Heart right ventricle (tissue), 16 donors: ENCODE measurements around the gene DAB1. TPM values are rescaled to one million over a fixed set of nuclear protein-coding genes. Genes with fewer than 3 reads are reported as not detected.

Experiments used
- ATAC-seq, 8 donors: fragments of 200-7000 bp; cut with Tn5 transposase; one replicate each; pipeline ENCODE4 v1.9.1; 2020; ENCODE audit warnings: mild to moderate bottlenecking in 8 of 8, moderate library complexity in 8 of 8, moderate number of reproducible peaks in 1 of 8
- DNase-seq, 2 donors: peaks; one replicate each; pipeline ENCODE4 v3.0.0-alpha.2; 2020
- H3K27ac ChIP-seq, 10 donors: fragments of 200-600 bp; sonication (generic) in 2 of 10; one replicate each; pipeline versions ENCODE4 v1.5.0 to v1.8.0; 2020 to 2022; ENCODE audit warnings: mild to moderate bottlenecking in 3 of 10
- H3K27me3 ChIP-seq, 7 donors: fragments of 200-600 bp; one replicate each; pipeline ENCODE4 v1.8.0; 2021 to 2022; ENCODE audit warnings: mild to moderate bottlenecking in 2 of 7
- H3K36me3 ChIP-seq, 9 donors: fragments of 200-600 bp; sonication (generic) in 1 of 9; one replicate each; pipeline versions ENCODE4 v1.5.0 to v1.8.0; 2020 to 2022; ENCODE audit warnings: mild to moderate bottlenecking in 2 of 9
- H3K4me1 ChIP-seq, 9 donors: fragments of 200-600 bp; sonication (generic) in 1 of 9; one replicate each; pipeline versions ENCODE4 v1.5.0 to v1.8.0; 2020 to 2022; ENCODE audit warnings: mild to moderate bottlenecking in 4 of 9
- H3K4me3 ChIP-seq, 10 donors: fragments of 200-600 bp; sonication (generic) in 2 of 10; one replicate each; pipeline versions ENCODE4 v1.5.0 to v1.8.0; 2020 to 2022; ENCODE audit warnings: mild to moderate bottlenecking in 7 of 10, moderate library complexity in 2 of 10
- H3K9me3 ChIP-seq, 11 donors: fragments of 200-600 bp in 10 of 11; sonication (generic) in 2 of 11; one replicate each; pipeline versions ENCODE4 v1.5.0 to v1.8.0; 2013 to 2022; ENCODE audit warnings: mild to moderate bottlenecking in 2 of 11, control low read depth in 1 of 11, moderate library complexity in 1 of 11
- CTCF ChIP-seq, 9 donors: fragments of 200-600 bp; sonication (generic) in 2 of 9; IDR thresholded peaks; one replicate each; pipeline versions ENCODE4 v1.5.0 to v1.8.0; 2021 to 2022; ENCODE audit warnings: antibody characterized with exemption in 9 of 9, mild to moderate bottlenecking in 5 of 9, moderate library complexity in 1 of 9
- WGBS, 2 donors: extraction: QIAGEN DNeasy Blood & Tissue Kit; methylation state at CpG; one replicate each; pipeline ENCODE4 v1.1.7; 2013; ENCODE audit warnings: inconsistent platforms in 1 of 2; 5-methylcytosine and 5-hydroxymethylcytosine counted together
- intact Hi-C, 10 donors: fragments of 100-400 bp; cut with DNase I; formaldehyde crosslinking; loops; one replicate each; pipeline versions ENCODE4 v1.11.1 to v1.14.2; 2022
- polyA plus RNA-seq, 2 donors: library from polyadenylated mRNA; stranded (reverse); fragments of 200-250 nt; gene quantifications; one replicate each; pipeline ENCODE4 v1.2.3, GENCODE V29; 2013
- total RNA-seq, 10 donors: library from RNA; stranded (reverse); fragmentation: NEBNext Ultra II Directional in 3 of 10; extraction: Animal tissue kit (Norgen Biotek cat#: 25700) in 3 of 10; gene quantifications; one replicate each; pipeline versions ENCODE4 v1.2.1 to v1.2.4, GENCODE V29; 2021 to 2023
- donor health status: Arrhythmogenic right ventricular cardiomyopathy.
- donor health status: ischemic (EF 13 %, LVEDD 7.1; RV severe dilation, severe dysfunction).
- donor health status: healthy with polysubstance abuse.
- donor health status: DM: no; HTN: yes; CAD: no.
- donor health status: DM: no; HTN: no; CAD: no.
- donor health status: ischemic (EF 25% LVEDD 6.9; RV normal size, moderate dysfunction).
- donor health status: ischemic (EF 25% LVEDD 5.7; RV mildly dilated, moderate dysfunction).
- donor health status: healthy.
- donor health status: DM: yes; HTN: yes; CAD: no.
- donor health status: Ischemic cardiomyopathy.
- donor health status: ischemic (EF 35%, LVEDD 5.7; RV mildly dilated, moderate dysfunction).
- donor health status: nonischemic (EF 11% LVEDD 7.7; RV severe dilation, severe dysfunction).
- donor health status: DM: yes; HTN: yes; CAD: no.
- donor health status: PGD.
- donor health status: ischemic (EF 29% LVEDD 5.4; RV normal size, mild dysfunction).
- donor health status: nonischemic (EF 23%, LVEDD 6.1; RV moderate dilation, normal function).

The DAB1 gene
- total and polyA plus RNA-seq, 12 donors: 0.16 to 25.5 (median 8.1) TPM

DNA sequence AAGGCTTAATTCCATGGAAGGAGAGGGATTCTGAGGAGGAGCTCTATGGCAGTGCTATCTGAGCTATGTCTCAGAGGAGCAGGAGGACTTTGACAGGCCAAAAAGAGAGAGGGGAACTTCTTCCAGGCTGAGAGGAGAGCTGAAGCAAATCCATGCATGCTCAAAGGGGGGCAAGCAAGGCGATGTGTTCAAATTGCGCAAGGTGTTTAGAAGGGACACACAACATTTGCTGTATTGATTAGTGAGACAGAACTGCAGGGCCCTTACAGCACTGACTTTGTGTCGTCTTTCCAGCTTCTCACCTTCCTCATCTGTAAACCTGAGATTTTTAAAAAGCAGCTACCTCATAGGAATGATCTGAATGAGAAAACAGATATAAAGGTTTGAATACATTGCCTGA, 145.3 kb downstream of the DAB1 start:
- 90 to 95% methylated on average over 3 of the region's 3 CpGs for WGBS, 2 donors
- intact Hi-C loops: no loop called here

DNA sequence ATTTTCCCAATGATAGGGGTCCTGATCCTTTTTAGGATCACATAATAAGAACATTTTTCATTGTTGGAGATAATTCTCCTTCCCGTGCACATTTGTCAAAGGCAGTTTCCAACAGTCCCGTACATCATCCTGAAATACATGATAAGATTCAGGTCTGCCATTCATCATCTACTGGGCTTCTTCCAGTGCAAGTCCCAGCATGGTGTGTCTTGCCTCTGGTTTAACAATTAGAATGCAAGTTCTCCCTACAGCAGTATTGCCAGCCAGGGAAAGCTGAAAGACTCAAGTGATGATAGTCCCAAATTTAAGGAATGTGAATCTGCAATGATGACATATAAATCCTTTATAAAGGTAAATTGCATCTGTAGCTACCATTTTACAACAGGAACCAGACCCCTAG, 146.2 kb downstream of the DAB1 start:
- Histone ChIP-seq H3K27me3 (no peaks in the 10 kb centered on the region), H3K36me3 (no peaks in the 10 kb centered on the region), H3K4me3 (no peak overlapping the region), H3K9me3 (no peaks in the 10 kb centered on the region), H3K4me1 (no peaks in the 10 kb centered on the region), H3K27ac (no peak overlapping the region)
- TF ChIP-seq CTCF (IDR thresholded peaks at IDR 0.05): no peak
- ATAC-seq (no peak), DNase-seq (no peak)
- 47 to 58% methylated on average over 2 of the region's 2 CpGs for WGBS, 2 donors
- intact Hi-C loops: no loop called here

More for the DNA sequence above, 145.3 kb downstream of the DAB1 start:
- no peaks in the 10 kb centered on the region for H3K4me1 ChIP-seq
- DNase-seq: no peak
- no peak for ATAC-seq
- H3K4me3 ChIP-seq: no peak overlapping the region
- H3K27ac ChIP-seq: no peak overlapping the region
- H3K27me3 ChIP-seq: no peaks in the 10 kb centered on the region
- H3K36me3 ChIP-seq: no peaks in the 10 kb centered on the region
- no peak for TF ChIP-seq CTCF (IDR thresholded peaks at IDR 0.05)
- H3K9me3 ChIP-seq: no peaks in the 10 kb centered on the region

GRCh38 chr1:57276918-57277317, 146.9 kb downstream of the DAB1 start:
- Histone ChIP-seq H3K9me3 (no peaks in the 10 kb centered on the region), H3K4me3 (no peak overlapping the region), H3K4me1 (no peaks in the 10 kb centered on the region), H3K27me3 (no peaks in the 10 kb centered on the region), H3K36me3 (no peaks in the 10 kb centered on the region), H3K27ac (no peak overlapping the region)
- no peak for TF ChIP-seq CTCF (IDR thresholded peaks at IDR 0.05)
- intact Hi-C loops: no loop called here
- 77 to 89% methylated on average over 5 of the region's 5 CpGs for WGBS, 2 donors
- ATAC-seq (no peak), DNase-seq (no peak)

GRCh38 chr1:57272601-57273000, 151.3 kb downstream of the DAB1 start:
- no peaks in the 10 kb centered on the region for H3K36me3 ChIP-seq
- no peaks in the 10 kb centered on the region for H3K4me1 ChIP-seq
- H3K27ac ChIP-seq: no peak overlapping the region
- H3K9me3 ChIP-seq: no peaks in the 10 kb centered on the region
- ATAC-seq (no peak), DNase-seq (no peak)
- no peak overlapping the region for H3K4me3 ChIP-seq
- no peak for TF ChIP-seq CTCF (IDR thresholded peaks at IDR 0.05)
- 79 to 92% methylated on average over 2 of the region's 2 CpGs for WGBS, 2 donors
- no peaks in the 10 kb centered on the region for H3K27me3 ChIP-seq
- intact Hi-C loops: no loop called here

DNA sequence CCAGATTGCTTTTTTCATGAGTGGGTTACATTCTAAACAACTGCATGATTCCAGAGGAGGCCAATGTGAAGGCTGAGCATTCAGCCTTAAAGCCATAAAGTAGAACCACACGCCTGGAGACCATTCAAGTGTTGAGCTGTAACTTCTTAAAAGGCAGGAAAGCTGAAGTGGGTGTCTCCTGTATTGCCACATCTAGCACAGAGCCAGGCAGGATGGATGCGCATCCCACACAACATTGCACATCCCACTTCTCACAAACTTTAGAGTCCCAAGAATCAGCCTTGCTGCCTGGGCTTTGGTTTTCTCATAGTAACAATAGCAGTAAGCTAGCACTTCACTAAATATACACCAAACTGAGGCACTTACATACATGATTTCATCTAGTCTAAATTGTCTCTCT, 151.7 kb downstream of the DAB1 start:
- H3K4me3 ChIP-seq: no peak overlapping the region
- ATAC-seq: no peak
- no peak for DNase-seq
- no peak for TF ChIP-seq CTCF (IDR thresholded peaks at IDR 0.05)
- no peaks in the 10 kb centered on the region for H3K27me3 ChIP-seq
- WGBS, 2 donors: 91 to 94% methylated on average over 2 of the region's 2 CpGs
- no peaks in the 10 kb centered on the region for H3K36me3 ChIP-seq
- intact Hi-C loops: no loop called here
- no peaks in the 10 kb centered on the region for H3K9me3 ChIP-seq
- no peak overlapping the region for H3K27ac ChIP-seq
- H3K4me1 ChIP-seq: no peaks in the 10 kb centered on the region
